IMR-90 (cell line): Measurements from ENCODE around the gene C12orf75.

Experiments used
- MAFK ChIP-seq: IDR thresholded peaks from 2 replicates; pipeline ENCODE4 v1.6.1; 2012; ENCODE audit warnings: low read depth, low read length, improper control_type of control experiment
- POLR2A ChIP-seq: IDR thresholded peaks from 2 replicates; pipeline ENCODE4 v1.6.1; 2012; ENCODE audit warnings: mild to moderate bottlenecking, low read depth, low read length
- RAD21 ChIP-seq: IDR thresholded peaks from 2 replicates; pipeline ENCODE4 v1.6.1; 2012; ENCODE audit warnings: low read length, improper control_type of control experiment
- TF ChIP-seq, protein P1 (sequence below): conservative IDR thresholded peaks from 2 replicates; pipeline ENCODE4 v1.5.1; 2012; ENCODE audit warnings: mild to moderate bottlenecking, low read depth, low read length, improper control_type of control experiment

GRCh38 chr12:105386431-105386830 is 55.9 kb downstream of the C12orf75 start:
- no peak for TF ChIP-seq RAD21
- TF ChIP-seq, protein P1, sequence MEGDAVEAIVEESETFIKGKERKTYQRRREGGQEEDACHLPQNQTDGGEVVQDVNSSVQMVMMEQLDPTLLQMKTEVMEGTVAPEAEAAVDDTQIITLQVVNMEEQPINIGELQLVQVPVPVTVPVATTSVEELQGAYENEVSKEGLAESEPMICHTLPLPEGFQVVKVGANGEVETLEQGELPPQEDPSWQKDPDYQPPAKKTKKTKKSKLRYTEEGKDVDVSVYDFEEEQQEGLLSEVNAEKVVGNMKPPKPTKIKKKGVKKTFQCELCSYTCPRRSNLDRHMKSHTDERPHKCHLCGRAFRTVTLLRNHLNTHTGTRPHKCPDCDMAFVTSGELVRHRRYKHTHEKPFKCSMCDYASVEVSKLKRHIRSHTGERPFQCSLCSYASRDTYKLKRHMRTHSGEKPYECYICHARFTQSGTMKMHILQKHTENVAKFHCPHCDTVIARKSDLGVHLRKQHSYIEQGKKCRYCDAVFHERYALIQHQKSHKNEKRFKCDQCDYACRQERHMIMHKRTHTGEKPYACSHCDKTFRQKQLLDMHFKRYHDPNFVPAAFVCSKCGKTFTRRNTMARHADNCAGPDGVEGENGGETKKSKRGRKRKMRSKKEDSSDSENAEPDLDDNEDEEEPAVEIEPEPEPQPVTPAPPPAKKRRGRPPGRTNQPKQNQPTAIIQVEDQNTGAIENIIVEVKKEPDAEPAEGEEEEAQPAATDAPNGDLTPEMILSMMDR = no peak
- no peak for TF ChIP-seq POLR2A
- TF ChIP-seq MAFK = no peak
